H1 (cell line): ENCODE results near the gene SF3B3. TPM values are rescaled to one million over a fixed set of nuclear protein-coding genes. Genes with fewer than 3 reads are reported as not detected.
"Not testable (repeated sequence)": the region's sequence is repeated elsewhere in the genome, so short reads cannot be mapped to it uniquely, and the experiment has no call there.

ENCODE experiments used
- CTCF ChIA-PET: fragments of 300-600 bp; sonication (Branson Sonifier 250); formaldehyde crosslinking; loops from one replicate; lab custom pipeline; 2021; ENCODE audit not compliant: partially characterized antibody; lab: Charles Lee
- POLR2A ChIA-PET: fragments of 300-600 bp; sonication (Branson Sonifier 250); formaldehyde crosslinking; loops from one replicate; lab custom pipeline; 2021; ENCODE audit warnings: inconsistent platforms; ENCODE audit not compliant: partially characterized antibody; lab: Charles Lee
- DNase-seq, 2 experiments: peaks; one replicate each; pipeline versions ENCODE4 v3.0.0 to v3.0.0-alpha.2; 2010 to 2022; ENCODE audit warnings: low spot score in 2 of 2, low read depth in 1 of 2, mixed read lengths in 1 of 2
- FAIRE-seq: peaks from 2 replicates; lab custom pipeline; 2011; peaks lifted over from hg19 to GRCh38; lab: Jason Lieb, UNC
- H2AFZ ChIP-seq: 2 replicates; pipeline ENCODE4 v1.8.1; 2012; ENCODE audit warnings: low read length, inconsistent platforms
- H2AK5ac ChIP-seq: 2 replicates; pipeline ENCODE4 v1.6.1; 2013; ENCODE audit warnings: low read depth, low read length
- H2BK120ac ChIP-seq: replicated peaks from 2 replicates; pipeline ENCODE3; 2013; ENCODE audit warnings: low read depth, low read length, inconsistent platforms
- H2BK12ac ChIP-seq: 2 replicates; pipeline ENCODE4 v1.6.1; 2013; ENCODE audit warnings: low read depth, low read length
- H2BK15ac ChIP-seq: 2 replicates; pipeline ENCODE4 v1.6.1; 2013; ENCODE audit warnings: low read length
- H2BK20ac ChIP-seq: 2 replicates; pipeline ENCODE4 v1.6.1; 2013; ENCODE audit warnings: low read length
- H2BK5ac ChIP-seq: 2 replicates; pipeline ENCODE4 v1.6.1; 2013; ENCODE audit warnings: low read depth, low read length
- H3K14ac ChIP-seq: 2 replicates; pipeline ENCODE4 v1.6.1; 2013; ENCODE audit warnings: inconsistent platforms; ENCODE audit not compliant: insufficient read length
- H3K18ac ChIP-seq: 2 replicates; pipeline ENCODE4 v1.6.1; 2013; ENCODE audit warnings: low read length; ENCODE audit errors: extremely low read depth
- H3K23ac ChIP-seq: 2 replicates; pipeline ENCODE4 v1.6.1; 2013; ENCODE audit warnings: inconsistent platforms; ENCODE audit not compliant: insufficient read length
- H3K23me2 ChIP-seq: 2 replicates; pipeline ENCODE4 v1.6.1; 2013; ENCODE audit warnings: low read depth, low read length
- H3K27ac ChIP-seq: 2 replicates; pipeline ENCODE4 v1.6.1; 2011; ENCODE audit warnings: low read depth, low read length, inconsistent platforms
- H3K27me3 ChIP-seq, 4 experiments: replicated peaks in 1 of 4; 1 replicate in 1 of 4; 2 replicates in 3 of 4; pipeline versions ENCODE4 v1.6.1 to v1.8.1; 2011 to 2013; ENCODE audit warnings: low read length in 3 of 4, mild to moderate bottlenecking in 3 of 4, inconsistent platforms in 2 of 4, mixed read lengths in 2 of 4, moderate library complexity in 1 of 4; ENCODE audit not compliant: control insufficient read depth in 3 of 4, insufficient read depth in 3 of 4; ENCODE audit errors: extremely low read depth in 1 of 4
- H3K36me3 ChIP-seq, 4 experiments: 2 replicates each; pipeline versions ENCODE4 v1.6.1 to v1.8.1; 2011 to 2013; ENCODE audit warnings: mild to moderate bottlenecking in 4 of 4, low read length in 3 of 4, moderate library complexity in 2 of 4, control low read depth in 1 of 4, inconsistent platforms in 1 of 4; ENCODE audit not compliant: insufficient read depth in 4 of 4, control insufficient read depth in 2 of 4
- H3K4ac ChIP-seq: replicated peaks from 2 replicates; pipeline ENCODE3; 2013; ENCODE audit warnings: low read length, low read depth, mixed read lengths, inconsistent platforms; ENCODE audit not compliant: insufficient read length
- H3K4me1 ChIP-seq, 4 experiments: replicated peaks in 1 of 4; 1 replicate in 1 of 4; 2 replicates in 3 of 4; pipeline versions ENCODE4 v1.6.1 to v1.8.1; 2011 to 2013; ENCODE audit warnings: low read length in 3 of 4, inconsistent platforms in 2 of 4, mixed read lengths in 1 of 4; ENCODE audit not compliant: insufficient read depth in 4 of 4, control insufficient read depth in 3 of 4
- H3K4me2 ChIP-seq, 2 experiments: 2 replicates each; pipeline versions ENCODE4 v1.6.1 to v1.8.1; 2011 to 2013; ENCODE audit warnings: low read depth in 2 of 2, low read length in 2 of 2, control low read depth in 1 of 2, inconsistent platforms in 1 of 2, mild to moderate bottlenecking in 1 of 2; ENCODE audit not compliant: insufficient read depth in 1 of 2
- H3K4me3 ChIP-seq, 4 experiments: fragments of 200-600, 300-600 bp in 1 of 4; sonication (generic), shearing (Covaris generic), sonication (Bioruptor Twin) in 1 of 4; 2 replicates each; pipeline versions ENCODE4 v1.5.1 to v1.8.1; 2011 to 2016; ENCODE audit warnings: low read length in 4 of 4, low read depth in 3 of 4, control low read depth in 2 of 4, inconsistent platforms in 2 of 4, mild to moderate bottlenecking in 2 of 4, mixed read lengths in 1 of 4, moderate library complexity in 1 of 4; ENCODE audit not compliant: insufficient read depth in 2 of 4; ENCODE audit errors: extremely low read depth in 1 of 4
- H3K56ac ChIP-seq: replicated peaks from 2 replicates; pipeline ENCODE3; 2013; ENCODE audit warnings: low read depth, mild to moderate bottlenecking, mixed read lengths, low read length, inconsistent platforms; ENCODE audit not compliant: insufficient read length
- H3K79me1 ChIP-seq: 2 replicates; pipeline ENCODE4 v1.6.1; 2013; ENCODE audit warnings: low read depth, low read length, control low read depth
- H3K79me2 ChIP-seq, 2 experiments: 2 replicates each; pipeline versions ENCODE4 v1.6.1 to v1.8.1; 2012 to 2013; ENCODE audit warnings: low read length in 2 of 2, mild to moderate bottlenecking in 2 of 2, inconsistent platforms in 1 of 2; ENCODE audit not compliant: insufficient read depth in 2 of 2, control insufficient read depth in 1 of 2
- H3K9ac ChIP-seq, 4 experiments: replicated peaks in 1 of 4; 1 replicate in 1 of 4; 2 replicates in 3 of 4; pipeline versions ENCODE4 v1.6.1 to v1.8.1; 2011 to 2013; ENCODE audit warnings: low read depth in 3 of 4, low read length in 3 of 4, control low read depth in 2 of 4, mild to moderate bottlenecking in 2 of 4, moderate library complexity in 2 of 4, inconsistent platforms in 1 of 4; ENCODE audit errors: extremely low read depth in 1 of 4
- H3K9me3 ChIP-seq, 2 experiments: 2 replicates each; pipeline versions ENCODE4 v1.6.1 to v1.8.1; 2012 to 2013; ENCODE audit warnings: mild to moderate bottlenecking in 2 of 2, moderate library complexity in 2 of 2, control low read depth in 1 of 2, inconsistent platforms in 1 of 2, low read depth in 1 of 2, low read length in 1 of 2, mixed read lengths in 1 of 2; ENCODE audit not compliant: insufficient read depth in 2 of 2
- H4K20me1 ChIP-seq, 2 experiments: replicated peaks in 1 of 2; 2 replicates each; pipeline versions ENCODE3 to v1.8.1; 2011 to 2013; ENCODE audit warnings: inconsistent platforms in 2 of 2, low read length in 2 of 2, mild to moderate bottlenecking in 1 of 2; ENCODE audit not compliant: insufficient read depth in 2 of 2, control insufficient read depth in 1 of 2
- H4K5ac ChIP-seq: 2 replicates; pipeline ENCODE4 v1.6.1; 2013; ENCODE audit warnings: low read length, low read depth, mixed read lengths, inconsistent platforms; ENCODE audit not compliant: insufficient read length
- H4K8ac ChIP-seq: 2 replicates; pipeline ENCODE4 v1.8.0; 2013; ENCODE audit warnings: mild to moderate bottlenecking, moderate library complexity, low read length, inconsistent platforms; ENCODE audit not compliant: insufficient read depth; ENCODE audit errors: extremely low read depth
- H4K91ac ChIP-seq: replicated peaks from 2 replicates; pipeline ENCODE3; 2013; ENCODE audit warnings: low read length, mixed read lengths, inconsistent platforms; ENCODE audit not compliant: insufficient read length
- POLR2A ChIP-seq, 2 experiments: IDR thresholded peaks; 1 replicate in 1 of 2; 2 replicates in 1 of 2; pipeline ENCODE4 v1.6.1; 2011; ENCODE audit warnings: low read depth in 2 of 2, low read length in 2 of 2, mild to moderate bottlenecking in 2 of 2; ENCODE audit errors: control extremely low read depth in 1 of 2
- POLR2AphosphoS5 ChIP-seq: IDR thresholded peaks from 2 replicates; pipeline ENCODE4 v1.6.1; 2011; ENCODE audit warnings: low read depth, low read length
- WGBS, 2 experiments: shearing (Covaris generic) in 1 of 2; methylation state at CpG; one replicate each; pipeline versions ENCODE4 v1.1.6 to v1.1.7; 2013 to 2015; ENCODE audit warnings: low lambda C conversion rate in 2 of 2, mixed read lengths in 2 of 2, inconsistent platforms in 1 of 2, low coverage in 1 of 2, missing lambda C conversion rate in 1 of 2; ENCODE audit not compliant: insufficient replicate concordance in 2 of 2, insufficient coverage in 1 of 2, insufficient read length in 1 of 2; ENCODE audit errors: extremely low coverage in 1 of 2, missing lambda C conversion rate in 1 of 2; 5-methylcytosine and 5-hydroxymethylcytosine counted together
- polyA plus RNA-seq, 7 experiments: library from polyadenylated mRNA; depleted of rRNA in 3 of 7; stranded (reverse) in 5 of 7; unstranded in 2 of 7; fragments of >200 nt in 5 of 7; fragments of 200-250 nt in 2 of 7; gene quantifications; 1 replicate in 5 of 7; 2 replicates in 1 of 7; 4 replicates in 1 of 7; pipeline versions ENCODE4 v1.2.1 to v1.2.3, GENCODE V29; 2011 to 2013; ENCODE audit warnings: missing spikeins in 2 of 7, mixed read lengths in 2 of 7
- total RNA-seq: library from RNA; stranded (reverse); fragmentation: NEBNext Ultra II Directional; extraction: Animal tissue kit (Norgen Biotek cat#: 25700); gene quantifications from 2 replicates; pipeline ENCODE4 v1.2.1, GENCODE V29; 2021

The SF3B3 gene
- total and polyA plus RNA-seq, 2 of the 8 experiments (the other 6 are each of a cell fraction or from before 2014, with no cell fraction given), result 241 to 521 TPM

- DNase-seq, result not testable (repeated sequence)
- H3K9ac ChIP-seq, result peak overlapping the region; percentile 90 to 97 (median 96)
These were observed 796 bp downstream of the SF3B3 start for GRCh38 chr16:70524399-70524825.

More at GRCh38 chr16:70524399-70524825, 796 bp downstream of the SF3B3 start:
- H3K79me2 ChIP-seq, result peaks cover 42 to 69% of the 10 kb centered on the region in 2 experiments
- not testable (repeated sequence) for H3K4me1 ChIP-seq, H2BK20ac ChIP-seq, FAIRE-seq, H3K23ac ChIP-seq
- 6% methylated on average over 23 of the region's 24 CpGs; no CpG with 5 or more reads in 1 of the 2 experiments for WGBS, 2 experiments
- H3K4me3 ChIP-seq, result peak overlapping the region; percentile 88 to 96 (median 91)
- H3K27ac ChIP-seq, result peak overlapping the region; percentile 91
- peak overlapping the region; percentile 82 for H2BK5ac ChIP-seq
- peak overlapping the region; percentile 55; the same call in 1 of the 2 replicates for H2AK5ac ChIP-seq
- CTCF ChIA-PET, result interaction anchor here (1.0 to 2.5 kb wide), 3 partner anchors 34 to 272 kb away, joined by 3 to 6 read pairs (median 3); partner anchors contain the start of gene EXOSC6
- TF ChIP-seq POLR2AphosphoS5, result 0 out of 2 replicates have a peak, but pooled peaks have one; percentile 28
- peak in 1 of 2 experiments; percentile 22; a peak in 1 of 3 replicates for TF ChIP-seq POLR2A (IDR thresholded peaks at IDR 0.05; ENCODE audit: control extremely low read depth in 1 of 2, low read depth in 2 of 2, low read length in 2 of 2)
- TF ChIP-seq, all 59 proteins: peak for 2; not testable (repeated sequence) for 57
- Histone ChIP-seq H3K4me2 (peak overlapping the region; percentile 84 to 93), H3K56ac (peak overlapping the region; percentile 7), H4K5ac (peak overlapping the region; percentile 80), H4K20me1 (peaks cover 10 to 12% of the 10 kb centered on the region in 2 experiments), H3K18ac (peak overlapping the region; percentile 33), H3K4ac (peak overlapping the region; percentile 69), H3K36me3 (peaks cover 16 to 39% (median 26%) of the 10 kb centered on the region in 4 experiments)
- not testable (repeated sequence) for H3K14ac ChIP-seq, H3K9me3 ChIP-seq, H3K27me3 ChIP-seq, H2BK120ac ChIP-seq, H2BK15ac ChIP-seq, H3K23me2 ChIP-seq, H3K79me1 ChIP-seq, H2BK12ac ChIP-seq, H4K91ac ChIP-seq, H2AFZ ChIP-seq, H4K8ac ChIP-seq
- POLR2A ChIA-PET, result interaction anchor here (0.6 to 3.0 kb wide), 26 partner anchors 9 to 235 kb away, joined by 3 to 35 read pairs (median 4); partner anchors contain the start of genes AARS1, DDX19A and DDX19B
